Measurements from ENCODE around the gene CCDC158.
"Not testable (repeated sequence)": the region's sequence is repeated elsewhere in the genome, so short reads cannot be mapped to it uniquely, and the experiment has no call there.

CCDC158 gene

GRCh38 chr4:76420762-76421581, at the start of gene CCDC158:
Gene CCDC158 (minus strand): TSS chr4:76421141. CDS start chr4:76403207, 17,934 bp downstream.
- FAIRE-seq: no peak

- no peak for FAIRE-seq
Observed at GRCh38 chr4:76470532-76470931, 49.6 kb upstream of the CCDC158 start.

- no peak for FAIRE-seq
Observed at GRCh38 chr4:76470064-76470463, 49.1 kb upstream of the CCDC158 start.

- FAIRE-seq: no peak
Observed at GRCh38 chr4:76463568-76463967, 42.6 kb upstream of the CCDC158 start.

- FAIRE-seq: no peak
Observed at GRCh38 chr4:76459291-76459723, 38.4 kb upstream of the CCDC158 start.

GRCh38 chr4:76458825-76459224, 37.9 kb upstream of the CCDC158 start:
- FAIRE-seq: no peak

GRCh38 chr4:76458297-76458696, 37.4 kb upstream of the CCDC158 start:
- FAIRE-seq: no peak

GRCh38 chr4:76457885-76458284, 36.9 kb upstream of the CCDC158 start:
- FAIRE-seq: no peak

- FAIRE-seq: not testable (repeated sequence)
Observed at GRCh38 chr4:76454073-76454472, 33.1 kb upstream of the CCDC158 start.

GRCh38 chr4:76453232-76453631, 32.3 kb upstream of the CCDC158 start:
- FAIRE-seq: no peak

GRCh38 chr4:76449833-76450232, 28.9 kb upstream of the CCDC158 start:
- no peak for FAIRE-seq

- FAIRE-seq: no peak
Observed at GRCh38 chr4:76449362-76449767, 28.4 kb upstream of the CCDC158 start.

GRCh38 chr4:76448211-76448610, 27.3 kb upstream of the CCDC158 start:
- FAIRE-seq: no peak

- FAIRE-seq: no peak
Observed at GRCh38 chr4:76447393-76447851, 26.5 kb upstream of the CCDC158 start.

GRCh38 chr4:76445911-76446310, 25.0 kb upstream of the CCDC158 start:
- no peak for FAIRE-seq

- no peak for FAIRE-seq
Observed at GRCh38 chr4:76443376-76443775, 22.4 kb upstream of the CCDC158 start.

- peak; percentile 3 for FAIRE-seq
Observed at GRCh38 chr4:76442807-76443206, 21.9 kb upstream of the CCDC158 start.

GRCh38 chr4:76441881-76442280, 20.9 kb upstream of the CCDC158 start:
- FAIRE-seq: no peak

GRCh38 chr4:76439491-76439890, 18.6 kb upstream of the CCDC158 start:
- no peak for FAIRE-seq

GRCh38 chr4:76435528-76436319, 14.8 kb upstream of the CCDC158 start:
- no peak for FAIRE-seq

GRCh38 chr4:76434901-76435527, 14.1 kb upstream of the CCDC158 start, which contains the start of gene SHROOM3:
Gene SHROOM3 (plus strand): TSS chr4:76435229. CDS start chr4:76436053, 824 bp downstream.
- no peak for FAIRE-seq

GRCh38 chr4:76430519-76431388, 9.8 kb upstream of the CCDC158 start:
- FAIRE-seq: peak; percentile 98

Measured in A204.1 (cell line).